ENCODE measurements around the gene RCN1. TPM values are rescaled to one million over a fixed set of nuclear protein-coding genes. Genes with fewer than 3 reads are reported as not detected.

Gene RCN1
- total and polyA plus RNA-seq, 8 donors = 99.7 to 229 (median 192) TPM

DNA sequence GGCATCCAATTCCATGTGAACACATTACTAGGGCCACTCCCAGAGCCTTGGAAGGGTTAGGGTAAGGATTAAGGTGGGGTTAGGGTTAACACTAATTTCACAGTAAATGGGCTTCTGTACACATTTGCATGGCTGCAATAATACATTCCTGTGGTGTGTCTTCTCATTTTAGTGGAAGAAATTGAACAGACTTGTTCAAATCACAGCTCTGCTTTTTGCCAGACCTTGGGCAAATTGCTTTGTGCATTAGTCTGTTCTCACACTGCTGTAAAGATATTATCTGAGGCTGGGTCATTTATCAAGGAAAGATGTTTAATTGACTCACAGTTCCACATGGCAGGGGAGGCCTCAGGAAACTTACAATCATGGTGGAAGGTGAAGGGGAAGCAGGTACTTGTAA lies 45.4 kb upstream of the RCN1 start:
- Histone ChIP-seq H3K27me3 (no peaks in the 10 kb centered on the region), H3K36me3 (no peaks in the 10 kb centered on the region), H3K9me3 (no peaks in the 10 kb centered on the region), H3K4me3 (no peak overlapping the region), H3K27ac (no peak overlapping the region), H3K4me1 (no peaks in the 10 kb centered on the region)
- TF ChIP-seq CTCF (IDR thresholded peaks at IDR 0.05) = no peak
- DNase-seq (no peak), ATAC-seq (no peak)
- intact Hi-C loops (cut with DNase I) = no loop called here

DNA sequence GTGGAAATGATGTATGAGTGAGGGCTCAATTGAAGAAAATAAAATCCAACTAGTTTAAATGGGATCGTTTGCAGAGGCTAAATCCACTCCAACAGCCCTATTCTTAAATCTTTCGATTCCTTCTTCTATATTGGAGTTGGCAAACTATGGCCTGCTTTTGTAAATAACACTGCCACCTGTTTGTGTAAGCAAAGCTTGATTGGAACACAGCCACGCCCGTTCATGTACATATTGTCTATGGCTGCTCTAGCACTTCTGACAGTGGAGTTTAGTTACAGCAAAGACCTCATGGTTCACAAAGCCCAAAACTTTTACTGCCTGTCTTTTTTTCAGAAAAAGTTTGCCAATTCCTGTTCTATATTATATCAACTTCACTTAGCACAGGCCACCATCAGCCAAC lies 40.6 kb upstream of the RCN1 start:
- no peak overlapping the region for H3K27ac ChIP-seq
- no peak for ATAC-seq
- intact Hi-C loops (cut with DNase I) = loop anchor here in 1 of 2 donors (10.0 kb wide), 1 partner anchor 125 kb away; no protein-coding TSS in a partner anchor
- no peak overlapping the region for H3K4me3 ChIP-seq
- H3K36me3 ChIP-seq = no peaks in the 10 kb centered on the region
- no peak for TF ChIP-seq CTCF (IDR thresholded peaks at IDR 0.05)
- H3K9me3 ChIP-seq = no peaks in the 10 kb centered on the region
- no peaks in the 10 kb centered on the region for H3K4me1 ChIP-seq
- no peak for DNase-seq
- peaks cover 0 to 6% of the 10 kb centered on the region in 2 donors for H3K27me3 ChIP-seq

GRCh38 chr11:32052215-32052614 lies 38.7 kb upstream of the RCN1 start:
- no peaks in the 10 kb centered on the region for H3K4me1 ChIP-seq
- H3K9me3 ChIP-seq = no peaks in the 10 kb centered on the region
- H3K36me3 ChIP-seq = no peaks in the 10 kb centered on the region
- intact Hi-C loops (cut with DNase I) = loop anchor here (2.0 to 10.0 kb wide), 2 partner anchors 121 to 123 kb away; no protein-coding TSS in a partner anchor
- DNase-seq = peak in 3 of 4 donors; percentile 38 to 66 (median 47)
- no peak overlapping the region for H3K4me3 ChIP-seq
- no peak overlapping the region for H3K27ac ChIP-seq
- peak; percentile 57 to 71 for TF ChIP-seq CTCF (IDR thresholded peaks at IDR 0.05)
- peaks cover 0 to 6% of the 10 kb centered on the region in 2 donors for H3K27me3 ChIP-seq
- peak; percentile 70 for ATAC-seq

DNA sequence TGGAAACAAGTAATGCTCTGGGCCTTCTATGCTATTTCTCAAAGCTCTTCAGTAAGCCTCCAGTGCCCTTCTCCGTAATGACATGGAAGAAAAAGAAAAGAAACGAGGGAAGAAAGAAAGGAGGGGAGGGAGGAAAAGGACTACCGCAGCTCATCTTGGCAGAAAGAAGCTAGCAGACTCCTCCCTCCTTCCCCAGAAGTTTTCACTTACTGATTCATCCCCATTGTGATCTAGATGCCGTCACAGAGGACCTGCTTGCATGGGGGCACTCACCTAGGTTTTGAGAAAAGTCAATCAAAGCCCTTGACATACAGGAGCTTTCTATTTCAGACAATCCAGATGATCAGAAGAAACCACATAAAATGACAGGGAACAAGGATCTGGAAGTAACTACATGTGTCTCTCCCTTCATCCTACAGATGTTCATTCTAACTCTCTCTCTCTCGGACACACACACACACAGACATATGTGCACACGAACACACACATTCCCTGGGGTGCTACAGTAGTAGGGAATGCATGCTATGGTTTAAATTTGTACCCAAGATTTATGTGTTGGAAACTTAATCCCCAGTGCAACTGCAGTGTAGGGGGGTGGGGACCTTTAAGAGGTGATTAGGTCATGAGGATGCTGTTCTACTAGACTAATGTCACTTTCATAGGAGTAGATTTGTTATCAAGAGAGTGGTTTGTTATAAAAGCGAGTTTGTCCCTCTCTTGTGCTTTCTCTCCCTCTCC lies 37.6 kb upstream of the RCN1 start:
- no peak for TF ChIP-seq CTCF (IDR thresholded peaks at IDR 0.05)
- ATAC-seq = no peak
- H3K27ac ChIP-seq = no peak overlapping the region
- no peaks in the 10 kb centered on the region for H3K4me1 ChIP-seq
- no peaks in the 10 kb centered on the region for H3K9me3 ChIP-seq
- peaks cover 0 to 6% of the 10 kb centered on the region in 2 donors for H3K27me3 ChIP-seq
- no peak overlapping the region for H3K4me3 ChIP-seq
- no peak for DNase-seq
- intact Hi-C loops (cut with DNase I) = loop anchor here (2.0 to 10.0 kb wide), 2 partner anchors 119 to 121 kb away; no protein-coding TSS in a partner anchor
- H3K36me3 ChIP-seq = no peaks in the 10 kb centered on the region

DNA sequence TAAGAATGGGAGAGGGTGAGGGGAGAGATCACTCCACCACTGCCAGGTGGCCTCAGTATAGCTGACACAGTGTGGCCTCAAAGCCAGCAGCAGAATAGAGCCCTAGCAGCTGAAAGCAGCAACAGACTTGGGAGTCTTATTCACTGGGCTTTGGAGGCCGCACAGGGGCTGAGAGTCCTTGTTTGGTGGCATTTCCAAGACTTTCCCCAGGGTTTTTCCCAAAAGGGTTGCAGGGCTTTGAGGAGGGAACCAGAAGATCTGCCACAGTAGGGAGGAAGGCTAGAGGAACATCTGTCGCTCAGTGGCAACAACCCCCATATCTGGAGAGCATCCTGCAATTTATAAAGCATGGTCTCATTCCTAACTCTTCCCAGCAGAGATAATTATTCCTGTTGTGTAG lies 35.0 kb upstream of the RCN1 start:
- Histone ChIP-seq H3K4me3 (no peak overlapping the region), H3K27ac (no peak overlapping the region), H3K27me3 (peaks cover 0 to 6% of the 10 kb centered on the region in 2 donors), H3K4me1 (no peaks in the 10 kb centered on the region), H3K36me3 (no peaks in the 10 kb centered on the region), H3K9me3 (no peaks in the 10 kb centered on the region)
- TF ChIP-seq CTCF (IDR thresholded peaks at IDR 0.05) = no peak
- intact Hi-C loops (cut with DNase I) = loop anchor here in 1 of 2 donors (10.0 kb wide), 1 partner anchor 119 kb away; no protein-coding TSS in a partner anchor
- DNase-seq (no peak), ATAC-seq (no peak)

Data from left lung (tissue), 10 donors.